Measurements from ENCODE around the gene AQP4.

The AQP4 gene

DNA sequence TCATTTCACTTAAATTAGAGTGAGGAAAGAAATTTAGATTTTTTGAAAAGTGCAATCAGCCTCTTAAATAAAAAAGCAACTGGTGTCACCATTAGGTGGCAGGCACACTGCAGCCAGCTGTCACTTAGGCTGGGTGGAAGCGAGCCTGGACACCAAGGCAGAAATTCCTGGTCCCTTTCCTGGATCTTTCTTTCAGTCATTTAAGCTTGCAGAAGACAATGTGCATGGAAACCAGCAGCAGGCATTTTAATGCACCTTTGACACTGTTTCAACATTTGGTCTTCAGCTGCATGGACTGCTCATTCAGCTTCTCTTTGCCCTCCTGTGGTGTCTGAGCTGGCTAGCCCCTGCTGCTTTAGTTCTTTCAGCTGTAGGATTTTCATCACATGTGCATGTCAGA is 61.0 kb downstream of the AQP4 start:
- TF ChIP-seq, protein P1, sequence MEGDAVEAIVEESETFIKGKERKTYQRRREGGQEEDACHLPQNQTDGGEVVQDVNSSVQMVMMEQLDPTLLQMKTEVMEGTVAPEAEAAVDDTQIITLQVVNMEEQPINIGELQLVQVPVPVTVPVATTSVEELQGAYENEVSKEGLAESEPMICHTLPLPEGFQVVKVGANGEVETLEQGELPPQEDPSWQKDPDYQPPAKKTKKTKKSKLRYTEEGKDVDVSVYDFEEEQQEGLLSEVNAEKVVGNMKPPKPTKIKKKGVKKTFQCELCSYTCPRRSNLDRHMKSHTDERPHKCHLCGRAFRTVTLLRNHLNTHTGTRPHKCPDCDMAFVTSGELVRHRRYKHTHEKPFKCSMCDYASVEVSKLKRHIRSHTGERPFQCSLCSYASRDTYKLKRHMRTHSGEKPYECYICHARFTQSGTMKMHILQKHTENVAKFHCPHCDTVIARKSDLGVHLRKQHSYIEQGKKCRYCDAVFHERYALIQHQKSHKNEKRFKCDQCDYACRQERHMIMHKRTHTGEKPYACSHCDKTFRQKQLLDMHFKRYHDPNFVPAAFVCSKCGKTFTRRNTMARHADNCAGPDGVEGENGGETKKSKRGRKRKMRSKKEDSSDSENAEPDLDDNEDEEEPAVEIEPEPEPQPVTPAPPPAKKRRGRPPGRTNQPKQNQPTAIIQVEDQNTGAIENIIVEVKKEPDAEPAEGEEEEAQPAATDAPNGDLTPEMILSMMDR (IDR thresholded peaks at IDR 0.05; ENCODE audit: low read depth, low read length, missing control alignments): no peak
- no peak for DNase-seq (ENCODE audit: extremely low read depth, low read depth)
- H3K4me3 ChIP-seq (replicated peaks; ENCODE audit: low read depth, low read length): no peak overlapping the region

DNA sequence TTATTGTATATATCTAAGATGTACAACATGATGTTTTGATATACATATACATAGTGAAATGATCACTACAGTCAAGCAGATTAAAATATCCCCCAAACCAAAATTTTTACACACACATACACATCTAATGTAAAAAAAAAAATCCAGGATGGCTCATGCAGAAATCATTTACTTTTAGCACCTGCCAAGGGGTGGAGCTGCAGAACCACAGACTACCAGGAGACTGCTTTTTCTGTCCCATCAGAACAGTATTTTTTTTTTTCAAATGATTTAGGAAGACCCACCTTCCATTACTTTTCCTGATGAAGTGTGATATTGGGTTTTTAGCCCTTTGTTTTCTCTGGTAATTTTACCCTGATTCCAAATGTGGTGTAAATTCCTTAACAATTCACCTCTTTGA is 61.9 kb downstream of the AQP4 start:
- no peak for DNase-seq (ENCODE audit: extremely low read depth, low read depth)
- TF ChIP-seq, protein P1 (IDR thresholded peaks at IDR 0.05; ENCODE audit: low read depth, low read length, missing control alignments): no peak
- no peak overlapping the region for H3K4me3 ChIP-seq (replicated peaks; ENCODE audit: low read depth, low read length)

DNA sequence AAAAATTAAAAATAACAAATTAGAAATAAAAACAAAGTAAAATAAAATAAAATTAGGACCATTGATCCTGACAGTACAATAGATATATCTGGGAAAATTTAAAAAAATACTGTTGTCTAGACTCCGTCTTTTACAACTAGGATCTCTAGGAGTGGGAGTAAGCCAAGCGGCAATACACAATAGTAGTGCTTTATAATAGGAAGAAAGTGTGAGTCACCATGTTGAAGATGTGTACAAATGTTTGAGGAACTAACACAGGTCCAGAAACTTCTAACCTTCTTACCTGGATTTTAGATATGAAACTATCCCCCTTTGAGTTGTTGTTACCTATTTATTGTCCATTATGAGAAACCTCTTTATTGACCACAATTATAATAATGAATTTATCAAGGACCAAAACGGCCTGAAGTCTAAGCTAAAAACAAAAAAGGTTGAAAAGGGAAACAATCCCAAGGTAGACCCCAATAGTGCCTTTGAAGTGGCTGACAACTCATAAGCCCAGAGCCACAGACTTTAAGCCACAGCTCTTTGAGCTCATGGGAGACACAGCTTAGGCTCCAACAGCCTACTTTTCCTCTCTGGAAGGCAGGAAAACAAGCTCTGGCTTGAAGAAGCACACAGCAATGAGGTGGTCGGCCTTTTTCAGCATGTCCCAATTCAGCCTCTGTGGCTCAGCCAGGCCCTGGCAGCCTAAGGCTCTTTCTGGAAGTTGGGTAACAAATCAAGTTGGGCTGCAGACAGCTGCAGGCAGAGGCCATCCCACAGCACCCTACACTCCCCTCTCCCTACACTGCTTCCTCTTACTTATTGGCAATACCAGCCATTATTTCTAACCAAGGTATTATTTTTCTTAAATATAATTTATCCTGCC is 62.9 kb downstream of the AQP4 start:
- H3K4me3 ChIP-seq (replicated peaks; ENCODE audit: low read depth, low read length): no peak overlapping the region
- no peak for DNase-seq (ENCODE audit: extremely low read depth, low read depth)
- TF ChIP-seq, protein P1 (IDR thresholded peaks at IDR 0.05; ENCODE audit: low read depth, low read length, missing control alignments): no peak
